GM21528 (cell line): ENCODE results near the gene PDZD2.

Experiments used
- ATAC-seq: cut with Tn5 transposase; IDR thresholded peaks from one replicate; pipeline ENCODE4 v1.9.1; 2021; ENCODE audit warnings: mild to moderate bottlenecking, moderate library complexity; ENCODE audit not compliant: unreplicated experiment, low FRiP score

PDZD2 gene

DNA sequence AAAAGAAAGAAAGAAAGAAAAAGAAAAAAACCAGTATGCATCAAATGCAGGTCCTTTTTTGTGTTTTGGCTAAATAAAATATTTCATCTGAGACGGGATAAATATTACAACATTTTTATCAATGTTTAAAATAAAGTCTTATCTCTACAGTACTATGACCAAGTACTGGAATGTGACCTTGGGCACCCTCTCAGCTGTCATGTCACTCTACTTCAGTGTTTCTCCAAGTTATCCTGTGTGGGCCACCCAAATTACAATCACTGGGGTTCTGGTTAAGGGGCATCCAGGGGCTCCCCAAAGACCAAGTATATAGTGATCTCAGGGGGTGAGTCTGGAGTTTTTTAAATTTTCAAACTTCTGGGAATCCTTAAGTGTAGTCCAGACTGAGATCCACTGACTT, 3.5 kb upstream of the PDZD2 start:
- no peak for ATAC-seq

DNA sequence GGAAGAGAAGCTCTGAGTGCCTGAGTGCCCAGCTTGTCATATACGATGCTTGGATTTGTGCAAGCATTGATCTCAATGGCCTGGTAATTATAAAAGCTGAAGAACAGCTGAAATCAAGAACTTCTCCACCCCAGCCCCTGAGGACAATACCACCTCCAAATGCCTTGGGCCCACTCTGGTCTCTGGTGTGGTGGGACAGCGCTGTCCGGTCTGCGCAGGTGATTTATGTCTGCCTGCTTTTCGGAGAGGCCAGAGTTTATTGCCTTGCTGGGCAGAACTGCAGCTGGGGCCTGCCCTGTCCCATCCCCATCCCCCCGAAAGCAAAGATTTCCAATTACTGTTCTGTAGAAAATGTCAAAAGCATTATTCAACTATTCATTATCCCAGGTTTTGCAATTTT, 1.1 kb upstream of the PDZD2 start:
- no peak for ATAC-seq

GRCh38 chr5:31638345-31638744, 586 bp upstream of the PDZD2 start:
- ATAC-seq = peak; percentile 17

- ATAC-seq = peak; percentile 11
These were observed 815 bp downstream of the PDZD2 start for GRCh38 chr5:31639481-31640411.

- ATAC-seq = no peak
These were observed 1.6 kb downstream of the PDZD2 start for GRCh38 chr5:31640573-31640972.

GRCh38 chr5:31641059-31641458, 2.1 kb downstream of the PDZD2 start:
- ATAC-seq = no peak

GRCh38 chr5:31641575-31641974, 2.6 kb downstream of the PDZD2 start:
- no peak for ATAC-seq

GRCh38 chr5:31645420-31646081, 6.6 kb downstream of the PDZD2 start:
- no peak for ATAC-seq

- ATAC-seq = no peak
These were observed 9.4 kb downstream of the PDZD2 start for GRCh38 chr5:31648326-31648725.

DNA sequence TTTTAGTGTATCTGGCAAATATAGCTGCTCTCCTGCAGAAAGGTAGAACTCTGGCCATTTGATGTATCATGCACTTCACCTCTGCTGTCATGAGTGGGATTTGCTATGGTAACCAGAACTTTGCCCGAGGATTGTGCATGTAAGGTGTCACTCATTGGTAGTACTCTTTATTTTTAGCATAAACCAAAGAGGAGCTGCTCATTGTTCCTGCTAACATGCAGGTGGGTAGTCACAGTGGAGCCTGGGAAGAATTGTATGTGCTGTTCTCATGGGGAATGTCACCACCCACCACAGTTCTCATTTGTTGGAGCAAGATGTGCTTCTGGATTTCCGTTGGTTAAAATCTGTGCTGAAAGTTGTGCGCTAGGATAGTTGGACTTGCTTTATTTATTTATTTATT, 12.3 kb downstream of the PDZD2 start:
- ATAC-seq = no peak

DNA sequence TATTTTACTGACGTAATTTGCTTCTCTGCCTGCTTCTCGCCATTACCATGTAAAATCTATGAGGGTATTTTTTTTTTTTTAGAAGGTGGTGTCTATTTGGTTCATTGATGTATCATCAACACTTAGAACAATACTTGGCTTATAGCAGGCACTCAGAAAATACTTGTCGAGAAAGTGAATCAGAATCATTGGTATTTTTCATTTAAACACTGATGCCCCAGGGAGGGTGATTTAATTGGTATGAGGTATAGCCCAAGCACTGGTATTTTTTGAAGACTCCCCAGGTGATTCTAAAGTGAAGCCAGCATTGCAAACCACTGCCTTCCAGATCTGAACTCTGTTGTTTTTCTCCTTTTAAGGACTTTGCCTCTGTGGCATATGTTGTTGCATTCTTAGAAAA, 16.6 kb downstream of the PDZD2 start:
- ATAC-seq = no peak

- no peak for ATAC-seq
These were observed 17.9 kb downstream of the PDZD2 start for GRCh38 chr5:31656806-31657205.

GRCh38 chr5:31657315-31657979, 18.5 kb downstream of the PDZD2 start:
- ATAC-seq = no peak

DNA sequence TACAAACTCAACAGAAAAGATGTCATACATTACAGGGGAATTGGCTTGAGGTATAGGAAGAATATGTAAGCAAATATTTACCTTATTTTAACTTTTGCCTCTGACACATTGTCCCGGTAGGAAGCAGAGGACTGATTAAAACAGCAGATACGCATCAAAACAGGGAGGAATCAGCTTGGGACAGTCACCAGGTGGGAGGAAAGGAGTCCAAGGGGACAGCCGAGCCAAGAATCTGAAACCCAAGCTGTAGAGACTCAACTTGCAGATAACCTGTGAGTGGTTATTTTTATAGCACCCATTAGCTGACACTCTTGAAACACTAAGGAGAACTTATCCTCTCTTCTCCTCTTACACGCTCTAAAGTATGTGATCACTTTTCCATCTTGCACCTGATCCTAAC, 22.3 kb downstream of the PDZD2 start:
- ATAC-seq = no peak

- ATAC-seq = no peak
These were observed 24.6 kb downstream of the PDZD2 start for GRCh38 chr5:31663519-31663918.

- no peak for ATAC-seq
These were observed 25.6 kb downstream of the PDZD2 start for GRCh38 chr5:31664566-31664965.

- no peak for ATAC-seq
These were observed 32.4 kb downstream of the PDZD2 start for GRCh38 chr5:31671339-31671741.

DNA sequence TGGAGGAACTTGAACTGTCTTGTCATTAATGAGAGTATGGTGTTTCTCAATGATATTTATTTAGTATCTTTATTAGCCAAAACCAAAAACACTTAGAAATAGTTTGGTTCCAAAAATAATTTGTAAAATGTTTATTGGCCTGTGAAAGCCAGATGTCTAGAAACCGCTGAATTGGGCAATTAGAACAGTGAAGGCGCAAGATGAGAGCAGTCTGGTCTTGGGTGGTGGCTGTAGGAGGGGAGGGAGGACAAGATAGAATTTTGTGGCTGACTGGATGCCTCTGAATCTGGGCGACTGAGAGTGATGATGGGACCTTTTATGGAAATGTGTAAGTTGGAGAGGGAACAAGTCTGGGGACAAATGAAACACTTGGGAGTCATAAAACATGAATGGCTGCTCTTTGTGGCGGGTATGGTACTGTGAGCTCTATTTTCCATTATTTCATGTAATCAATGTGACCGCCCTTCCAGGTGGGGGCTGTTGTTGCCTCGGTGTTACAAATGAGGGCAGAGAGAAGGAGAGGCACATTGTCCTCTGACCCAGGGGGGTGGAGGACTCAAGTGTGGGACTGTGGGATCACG, 35.5 kb downstream of the PDZD2 start:
- ATAC-seq = no peak

GRCh38 chr5:31675472-31675871, 36.5 kb downstream of the PDZD2 start:
- ATAC-seq = no peak

GRCh38 chr5:31678180-31678579, 39.2 kb downstream of the PDZD2 start:
- no peak for ATAC-seq

DNA sequence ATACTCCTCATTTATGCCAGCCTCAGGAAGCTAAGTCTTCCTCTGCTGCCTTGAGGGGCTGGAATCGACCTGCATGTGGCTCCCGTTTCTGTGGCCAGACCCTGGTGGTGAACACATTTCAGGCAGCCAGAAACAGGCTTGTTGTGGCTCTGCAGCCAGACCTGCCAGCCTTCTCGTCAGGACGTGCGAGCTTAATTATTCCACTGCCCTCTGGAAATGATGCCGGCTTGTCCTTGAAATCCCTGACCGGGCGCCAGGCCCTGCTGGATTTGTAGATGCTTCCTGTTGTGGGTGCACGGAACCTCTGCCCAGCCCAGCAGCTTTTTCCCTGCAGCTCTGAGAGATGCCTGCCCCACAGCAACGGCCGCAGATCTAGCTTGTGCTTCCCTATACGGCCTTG, 41.6 kb downstream of the PDZD2 start:
- no peak for ATAC-seq
